C1 segment of cervical spinal cord (tissue), 14 donors: ENCODE data around the gene NXPE4.
"Not testable (repeated sequence)": the region's sequence is repeated elsewhere in the genome, so short reads cannot be mapped to it uniquely, and the experiment has no call there.

Experiments
- DNase-seq, 14 donors: peaks; one replicate each; lab custom pipeline; 2025; lab: John Stamatoyannopoulos, UW

The NXPE4 gene

DNA sequence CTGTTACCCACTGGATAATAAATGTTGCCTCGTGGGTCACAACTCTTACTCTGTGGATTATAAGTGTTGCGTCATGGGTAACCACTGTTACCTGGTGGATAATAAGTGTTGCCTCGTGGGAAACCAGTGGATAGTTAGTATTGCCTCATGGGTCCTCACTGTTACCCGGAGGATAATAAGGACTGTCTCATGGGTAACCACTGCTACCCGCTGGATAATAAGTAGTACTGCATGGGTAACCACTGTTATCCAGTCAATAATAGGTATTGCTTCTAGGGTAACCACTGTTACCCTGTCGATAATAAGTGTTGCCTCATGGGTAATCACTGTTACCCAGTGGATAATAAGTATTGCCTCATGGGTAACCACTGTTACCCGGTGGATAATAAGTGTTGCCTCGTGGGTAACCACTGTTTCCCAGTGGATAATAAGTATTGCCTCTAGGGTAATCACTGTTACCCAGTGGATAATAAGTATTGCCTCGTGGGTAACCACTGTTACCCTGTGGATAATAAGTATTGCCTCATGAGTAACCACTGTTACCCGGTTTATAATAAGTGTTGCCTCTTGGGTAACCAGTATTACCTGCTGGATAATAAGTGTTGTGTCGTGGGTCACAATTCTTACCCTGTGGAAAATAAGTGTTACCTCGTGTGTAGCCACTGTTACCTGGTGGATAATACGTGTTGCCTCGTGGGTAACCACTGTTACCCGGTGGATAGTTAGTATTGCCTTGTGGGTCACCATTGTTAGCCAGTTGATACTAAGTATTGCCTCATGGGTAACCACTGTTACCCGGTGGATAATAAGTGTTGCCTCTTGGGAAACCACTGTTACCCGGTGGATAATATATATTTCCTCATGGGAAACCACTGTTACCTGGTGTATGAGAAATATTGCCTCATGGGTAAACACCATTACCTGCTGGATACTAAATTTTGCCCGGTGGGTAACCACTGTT, 15.7 kb upstream of the NXPE4 start:
- DNase-seq = no peak

DNA sequence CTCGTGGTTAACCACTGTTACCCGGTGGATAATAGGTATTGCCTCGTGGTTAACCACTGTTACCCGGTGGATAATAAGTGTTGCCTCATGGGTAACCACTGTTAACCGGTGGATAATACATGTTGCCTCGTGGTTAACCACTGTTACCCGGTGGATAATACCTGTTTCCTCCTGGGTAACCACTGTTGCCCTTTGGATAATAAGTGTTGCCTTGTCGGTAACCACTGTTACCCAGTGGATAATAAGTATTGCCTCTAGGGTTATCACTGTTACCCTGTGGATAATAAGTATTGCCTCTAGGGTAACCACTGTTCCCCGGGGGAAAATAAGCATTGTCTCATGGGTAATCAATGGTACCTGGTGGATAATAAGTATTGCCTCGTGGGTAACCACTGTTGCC, 15.0 kb upstream of the NXPE4 start:
- no peak for DNase-seq

DNA sequence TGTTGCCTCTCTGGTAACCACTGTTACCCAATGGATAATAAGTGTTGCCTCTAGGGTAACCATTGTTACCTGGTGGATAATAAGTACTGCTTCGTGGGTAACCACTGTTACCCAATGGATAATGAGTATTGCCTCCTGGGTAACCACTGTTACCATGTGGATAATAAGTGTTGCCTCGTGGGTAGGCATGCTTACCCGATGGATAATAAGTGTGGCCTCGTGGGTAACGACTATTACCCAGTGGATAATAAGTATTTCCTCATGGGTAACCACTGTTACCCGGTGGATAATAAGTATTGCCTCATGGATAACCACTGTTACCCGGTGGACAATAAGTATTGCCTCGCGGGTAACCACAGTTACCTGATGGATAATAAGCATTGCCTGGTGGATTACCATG, 13.8 kb upstream of the NXPE4 start:
- no peak for DNase-seq

- DNase-seq = not testable (repeated sequence)
Measured at GRCh38 chr11:114608605-114609004, 13.0 kb upstream of the NXPE4 start.

GRCh38 chr11:114607753-114608459, 12.3 kb upstream of the NXPE4 start:
- DNase-seq = no peak

DNA sequence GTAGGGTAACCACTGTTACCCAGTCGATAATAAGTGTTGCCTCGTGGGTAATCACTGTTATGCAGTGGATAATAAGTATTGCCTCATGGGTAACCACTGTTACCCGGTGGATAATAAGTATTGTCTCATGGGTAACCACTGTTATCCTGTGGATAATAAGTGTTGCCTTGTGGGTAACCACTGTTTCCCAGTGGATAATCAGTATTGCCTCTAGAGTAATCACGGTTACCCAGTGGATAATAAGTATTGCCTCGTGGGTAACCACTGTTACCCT, 11.2 kb upstream of the NXPE4 start:
- not testable (repeated sequence) for DNase-seq

DNA sequence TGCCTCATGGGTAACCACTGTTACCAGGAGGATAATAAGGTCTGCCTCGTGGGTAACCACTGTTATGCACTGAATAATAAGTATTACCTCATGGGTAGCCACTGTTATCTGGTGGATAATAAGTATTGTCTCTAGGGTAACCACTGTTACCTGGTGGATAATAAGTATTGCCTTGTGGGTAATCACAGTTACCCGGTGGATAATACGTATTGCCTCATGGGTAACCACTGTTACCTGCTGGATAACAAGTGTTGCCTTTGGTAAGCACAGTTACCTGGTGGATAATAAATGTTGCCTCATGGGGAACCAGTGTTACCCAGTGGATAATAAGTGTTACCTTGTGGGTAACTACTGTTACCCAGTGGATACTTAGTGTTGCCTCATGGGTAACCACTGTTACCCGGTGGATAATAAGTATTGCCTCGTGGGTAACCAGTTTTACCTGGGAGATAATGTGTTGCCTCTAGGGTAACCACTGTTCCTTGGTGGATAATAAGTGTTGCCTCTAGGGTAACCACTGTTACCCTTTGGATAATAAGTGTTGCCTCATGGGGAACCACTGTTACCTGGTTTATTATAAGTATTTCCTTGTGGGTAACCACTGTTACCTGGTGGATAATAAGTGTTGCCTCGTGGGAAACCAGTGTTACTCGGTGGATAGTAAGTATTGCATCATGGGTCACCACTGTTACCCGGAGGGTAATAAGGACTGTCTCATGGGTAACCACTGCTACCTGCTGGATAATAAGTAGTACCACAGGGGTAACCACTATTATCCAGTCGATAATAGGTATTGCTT, 10.6 kb upstream of the NXPE4 start:
- DNase-seq = no peak

- no peak for DNase-seq
Measured at GRCh38 chr11:114605370-114605769, 9.8 kb upstream of the NXPE4 start.

DNA sequence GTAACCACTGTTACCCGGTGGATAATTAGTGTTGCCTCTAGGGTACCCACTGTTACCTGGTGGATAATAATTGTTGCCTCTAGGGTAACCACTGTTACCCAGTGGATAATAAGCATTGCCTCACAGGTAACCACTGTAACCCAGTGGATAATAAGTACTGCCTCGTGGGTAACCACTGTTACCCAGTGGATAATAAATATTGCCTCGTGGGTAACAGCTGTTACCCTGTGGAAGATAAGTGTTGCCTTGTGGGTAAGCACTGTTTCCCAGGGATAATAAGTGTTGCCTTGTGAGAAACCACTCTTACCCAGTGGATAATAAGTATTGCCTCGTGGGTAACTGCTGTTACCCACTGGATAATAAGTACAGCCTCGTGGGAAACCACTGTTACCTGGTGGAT, 9.3 kb upstream of the NXPE4 start:
- no peak for DNase-seq

GRCh38 chr11:114604179-114604813, 8.7 kb upstream of the NXPE4 start:
- DNase-seq = no peak

- DNase-seq = not testable (repeated sequence)
Measured at GRCh38 chr11:114603151-114603550, 7.6 kb upstream of the NXPE4 start.

DNA sequence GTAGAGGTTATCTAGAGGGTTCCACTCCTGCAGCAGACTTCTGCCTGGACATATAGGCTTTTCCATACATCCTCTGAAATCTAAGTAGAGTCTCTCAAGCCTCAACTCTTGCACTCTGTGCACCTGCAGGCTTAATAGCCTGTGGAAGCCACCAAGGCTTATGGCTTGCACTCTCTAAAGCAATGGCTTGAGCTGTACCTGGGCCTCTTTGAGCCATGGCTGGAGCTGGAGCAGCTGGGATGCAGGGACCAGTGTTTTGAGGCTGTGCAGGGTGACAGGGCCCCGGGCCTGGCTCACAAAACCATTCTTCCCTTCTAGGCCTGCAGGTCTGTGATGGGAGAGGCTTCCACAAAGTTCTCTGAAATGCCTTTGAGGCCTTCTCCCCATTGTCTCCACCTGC, 2.9 kb upstream of the NXPE4 start:
- DNase-seq = no peak

DNA sequence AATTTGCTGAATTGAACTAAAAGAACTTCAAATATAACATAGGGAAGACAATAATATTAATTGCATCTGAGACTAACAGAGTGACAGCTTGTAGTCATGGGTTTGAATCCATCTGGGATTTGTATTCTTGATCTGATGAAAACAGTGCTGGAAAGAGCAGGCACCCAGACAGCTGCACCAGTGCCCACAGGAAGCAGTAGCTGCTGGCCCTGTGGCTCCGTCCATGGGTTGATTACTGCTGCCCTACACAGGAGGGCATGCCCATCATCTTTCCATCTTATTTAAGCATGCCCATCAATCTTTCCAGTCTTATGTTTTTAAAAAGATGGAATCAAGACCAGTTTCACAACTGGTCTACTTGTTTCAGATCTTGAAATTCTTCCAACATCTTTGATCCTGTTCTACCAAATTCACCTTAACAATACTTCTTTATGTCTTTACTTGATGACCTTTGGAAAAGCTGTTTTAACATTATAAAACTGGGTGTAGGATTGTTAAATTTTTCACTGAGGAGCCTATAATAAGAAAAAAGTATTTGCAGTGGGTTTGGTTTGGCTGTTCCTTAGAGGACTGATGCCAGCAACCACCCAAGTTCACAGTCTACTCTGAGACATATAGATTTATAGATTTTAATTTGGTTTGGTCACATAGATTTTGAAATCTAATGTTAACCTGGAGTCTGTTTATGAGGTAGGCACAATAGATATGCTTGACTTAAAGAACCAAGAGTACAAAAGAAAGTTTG, 761 bp upstream of the NXPE4 start:
- no peak for DNase-seq

GRCh38 chr11:114594703-114595102, 883 bp downstream of the NXPE4 start:
- DNase-seq = no peak

DNA sequence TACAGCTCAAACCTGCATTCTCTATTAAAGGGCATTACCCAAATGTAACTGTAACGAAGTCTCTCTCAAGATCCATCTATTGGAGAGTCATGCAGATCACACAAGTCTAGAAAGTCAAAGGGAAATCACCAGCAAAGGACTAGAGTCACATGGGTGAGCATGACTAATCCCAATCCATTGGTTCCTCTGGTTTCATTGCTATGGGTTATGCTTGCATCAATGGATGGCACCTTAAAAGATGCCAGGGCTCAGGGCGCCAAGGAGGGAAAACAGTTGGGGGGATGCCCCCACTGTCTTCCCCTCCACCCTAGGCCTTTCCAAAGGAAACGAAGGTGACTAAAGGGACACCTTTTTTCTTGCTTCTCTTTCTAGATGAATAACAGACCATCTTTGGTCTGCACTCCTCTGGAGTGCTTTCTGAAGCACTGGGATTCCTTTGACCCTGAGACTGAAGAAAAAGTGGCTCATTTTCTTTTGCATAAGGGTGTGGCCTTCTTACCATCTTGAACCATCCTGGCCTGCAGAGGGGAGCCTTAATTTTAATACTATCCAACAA, 8.1 kb downstream of the NXPE4 start:
- no peak for DNase-seq

DNA sequence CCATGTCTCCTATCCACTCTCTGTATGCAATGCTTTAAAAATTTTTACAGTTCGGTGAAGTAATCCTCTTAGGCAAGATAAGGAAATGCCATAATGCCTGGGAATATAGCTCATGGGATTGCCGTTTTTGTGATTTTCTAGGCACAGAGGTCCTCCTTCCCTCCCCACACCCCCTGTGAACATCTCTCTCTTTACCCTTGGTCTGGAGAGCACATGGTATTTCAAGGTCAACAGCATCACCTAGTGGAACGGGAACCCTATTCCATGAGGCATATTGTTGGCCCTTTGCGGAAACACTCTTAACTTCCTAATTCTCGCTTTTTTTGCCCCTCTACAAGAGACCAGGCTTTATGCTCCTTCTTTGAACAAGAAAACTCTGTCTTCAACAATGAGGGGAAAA, 8.8 kb downstream of the NXPE4 start:
- no peak for DNase-seq

GRCh38 chr11:114571712-114572111, 23.9 kb downstream of the NXPE4 start:
- no peak for DNase-seq

GRCh38 chr11:114569801-114570200, 25.8 kb downstream of the NXPE4 start:
- no peak for DNase-seq

- no peak for DNase-seq
Measured at GRCh38 chr11:114566276-114566675, 29.3 kb downstream of the NXPE4 start.

GRCh38 chr11:114564831-114565230, 30.8 kb downstream of the NXPE4 start:
- DNase-seq = no peak

DNA sequence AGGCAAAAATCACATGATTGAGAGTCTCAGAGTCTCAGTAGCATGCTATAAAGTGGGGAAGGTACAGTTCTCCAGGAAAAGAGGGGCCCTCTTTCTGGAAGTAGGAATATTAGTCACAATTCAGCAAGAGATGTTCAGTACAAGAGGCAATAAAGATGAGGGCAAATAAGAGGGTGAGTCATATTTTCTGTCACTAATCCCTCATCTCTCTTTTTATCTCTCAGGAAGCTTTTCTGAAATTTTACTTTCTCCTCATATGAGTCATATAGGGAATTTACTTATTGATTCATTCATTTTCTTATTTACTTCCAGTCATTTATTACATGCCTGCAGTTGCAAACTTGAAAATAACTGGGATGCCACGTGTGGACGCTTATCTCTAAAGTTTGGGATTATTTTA, 32.5 kb downstream of the NXPE4 start:
- no peak for DNase-seq
